GM19455 (cell line): ENCODE measurements around the gene CCDC8.
"Not testable (repeated sequence)": the region's sequence is repeated elsewhere in the genome, so short reads cannot be mapped to it uniquely, and the experiment has no call there.

ENCODE experiments used
- ATAC-seq: cut with Tn5 transposase; IDR thresholded peaks from one replicate; pipeline ENCODE4 v1.9.1; 2021; ENCODE audit not compliant: unreplicated experiment

The CCDC8 gene

GRCh38 chr19:46428239-46429135 lies 15.1 kb upstream of the CCDC8 start, which contains the start of gene PNMA8C:
Gene PNMA8C (minus strand): TSS chr19:46428936. CDS start chr19:46428359, 577 bp downstream.
- no peak for ATAC-seq

DNA sequence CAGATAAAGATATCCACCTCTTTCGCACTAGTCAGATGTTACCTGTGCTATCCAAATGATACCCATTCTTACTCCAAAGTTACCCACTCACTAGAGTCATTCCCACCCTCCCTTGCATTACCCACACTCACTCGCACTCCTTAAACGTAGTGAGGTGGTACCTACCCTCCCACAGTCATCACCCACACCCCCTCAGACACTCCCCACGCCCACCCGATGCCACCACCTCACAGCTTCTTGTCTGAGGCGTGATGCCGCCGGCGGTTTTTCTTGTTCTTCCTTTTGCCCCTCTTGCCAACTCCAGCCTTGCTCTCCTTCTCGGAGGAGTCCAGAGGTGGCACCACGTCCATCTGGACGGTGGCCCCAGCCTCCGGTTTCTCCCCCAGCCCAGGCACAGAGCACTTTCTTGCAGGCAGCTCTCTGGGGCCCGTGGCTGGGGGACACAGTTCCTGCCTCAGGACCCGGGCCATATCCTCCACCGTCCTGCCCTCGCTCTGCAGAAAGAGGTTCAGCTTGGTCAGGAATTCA lies 14.2 kb upstream of the CCDC8 start:
- no peak for ATAC-seq

GRCh38 chr19:46426506-46427162 lies 13.3 kb upstream of the CCDC8 start:
- ATAC-seq, result no peak

GRCh38 chr19:46426035-46426505 lies 12.7 kb upstream of the CCDC8 start:
- ATAC-seq, result no peak

- no peak for ATAC-seq
Measured at GRCh38 chr19:46423188-46423587, 9.8 kb upstream of the CCDC8 start.

DNA sequence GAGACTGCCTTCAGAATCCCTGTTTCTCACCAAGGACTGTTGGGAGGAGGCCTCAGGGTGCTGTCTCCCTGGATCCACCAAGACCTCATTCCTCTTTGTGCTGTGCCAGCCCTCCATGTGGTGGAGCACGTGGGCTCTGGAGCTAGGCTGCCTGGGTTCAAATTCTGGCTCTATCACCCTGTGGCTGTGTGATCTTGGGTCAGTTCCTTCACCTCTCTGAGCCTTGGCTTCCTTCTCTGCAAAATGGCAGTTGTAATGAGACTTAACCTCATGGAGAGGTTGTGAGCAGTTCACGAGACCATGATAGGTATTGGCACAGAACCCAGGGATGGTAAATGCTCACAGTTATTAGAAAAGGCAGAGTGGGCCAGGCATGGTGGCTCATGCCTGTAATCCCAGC lies 9.0 kb upstream of the CCDC8 start:
- no peak for ATAC-seq

DNA sequence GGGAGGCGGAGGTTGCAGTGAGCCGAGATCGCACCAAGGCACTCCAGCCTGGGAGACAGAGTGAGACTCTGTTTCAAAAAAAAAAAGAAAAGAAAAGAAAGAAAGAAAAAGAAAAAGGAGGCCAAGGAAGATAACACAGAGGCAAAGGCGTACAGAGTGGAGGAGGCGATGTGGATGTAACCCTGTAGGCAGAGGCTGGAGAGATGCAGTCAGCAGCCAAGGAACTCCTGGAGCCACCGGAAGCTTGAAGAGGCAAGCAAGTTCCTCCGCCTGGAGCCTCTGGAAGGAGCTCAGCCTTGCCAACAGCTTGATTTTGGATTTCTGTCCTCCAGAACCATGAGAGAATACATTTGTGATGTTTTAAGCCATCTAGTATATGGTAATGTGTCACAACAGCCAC lies 6.7 kb upstream of the CCDC8 start:
- no peak for ATAC-seq

- not testable (repeated sequence) for ATAC-seq
Measured at GRCh38 chr19:46415804-46416709, 2.7 kb upstream of the CCDC8 start.

- not testable (repeated sequence) for ATAC-seq
Measured at GRCh38 chr19:46414899-46415298, 1.5 kb upstream of the CCDC8 start.

- ATAC-seq, result no peak
Measured at GRCh38 chr19:46412650-46413261, 608 bp downstream of the CCDC8 start.

- no peak for ATAC-seq
Measured at GRCh38 chr19:46411925-46412649, 1.3 kb downstream of the CCDC8 start.

DNA sequence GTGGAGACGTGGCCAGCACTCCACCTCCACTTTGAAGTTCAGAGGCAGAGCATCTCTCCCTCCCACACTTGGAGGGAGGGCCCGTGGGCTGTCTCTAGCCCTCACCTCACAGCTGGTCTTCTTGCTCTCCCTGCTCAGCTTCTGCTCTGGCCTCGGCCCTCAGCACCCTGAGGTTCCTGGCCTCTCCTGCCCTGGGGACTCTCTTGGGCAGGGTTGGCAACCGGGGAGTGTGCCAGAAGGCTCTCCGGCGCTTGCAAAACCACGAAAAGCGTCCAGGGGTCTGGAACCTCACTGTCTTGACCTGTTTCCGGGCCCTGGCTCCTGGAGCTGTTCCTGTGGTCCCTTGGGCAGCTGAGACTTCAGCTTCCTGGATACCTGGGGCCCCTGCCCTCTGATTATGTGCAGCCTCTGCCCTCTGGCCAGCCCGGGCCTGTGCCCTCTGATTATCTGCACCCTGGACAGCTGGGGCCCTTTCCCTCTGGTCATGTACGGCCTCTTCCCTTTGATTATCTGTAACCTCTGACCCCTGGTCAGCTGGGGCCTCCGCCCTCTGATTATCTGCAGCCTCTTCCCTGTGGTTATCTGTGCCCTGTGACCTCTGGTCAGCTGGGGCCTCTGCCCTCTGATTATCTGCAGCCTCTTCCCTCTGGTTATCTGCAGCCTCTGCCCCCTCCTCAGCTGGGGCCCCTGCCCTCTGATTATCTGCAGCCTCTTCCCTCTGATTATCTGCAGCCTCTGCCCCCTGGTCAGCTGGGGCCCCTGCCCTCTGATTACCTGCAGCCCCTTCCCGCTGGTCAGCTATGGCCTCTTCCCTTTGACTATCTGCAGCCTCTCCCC lies 2.1 kb downstream of the CCDC8 start:
- ATAC-seq, result no peak

- ATAC-seq, result no peak
Measured at GRCh38 chr19:46410205-46411087, 2.9 kb downstream of the CCDC8 start.

DNA sequence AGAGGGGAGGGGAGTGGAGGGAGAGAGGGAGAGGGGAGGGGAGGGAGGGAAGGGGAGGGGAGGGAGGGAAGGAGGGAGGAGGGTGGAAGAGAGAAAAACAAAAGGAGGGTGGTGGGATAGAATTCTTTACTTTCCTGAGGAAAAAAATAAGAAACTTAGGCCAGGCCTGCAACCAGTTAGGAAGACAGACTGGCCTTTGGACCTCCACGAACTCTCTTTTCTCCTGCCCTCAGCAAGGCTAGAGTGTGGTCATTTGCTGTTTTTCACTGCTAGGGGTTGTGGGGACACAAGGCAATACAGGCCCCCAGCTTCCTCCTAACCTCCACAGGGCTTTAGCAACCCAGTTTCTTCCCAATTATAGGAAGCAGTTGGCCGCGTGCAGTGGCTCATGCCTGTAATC lies 4.2 kb downstream of the CCDC8 start:
- no peak for ATAC-seq

- no peak for ATAC-seq
Measured at GRCh38 chr19:46408664-46409039, 4.7 kb downstream of the CCDC8 start.

DNA sequence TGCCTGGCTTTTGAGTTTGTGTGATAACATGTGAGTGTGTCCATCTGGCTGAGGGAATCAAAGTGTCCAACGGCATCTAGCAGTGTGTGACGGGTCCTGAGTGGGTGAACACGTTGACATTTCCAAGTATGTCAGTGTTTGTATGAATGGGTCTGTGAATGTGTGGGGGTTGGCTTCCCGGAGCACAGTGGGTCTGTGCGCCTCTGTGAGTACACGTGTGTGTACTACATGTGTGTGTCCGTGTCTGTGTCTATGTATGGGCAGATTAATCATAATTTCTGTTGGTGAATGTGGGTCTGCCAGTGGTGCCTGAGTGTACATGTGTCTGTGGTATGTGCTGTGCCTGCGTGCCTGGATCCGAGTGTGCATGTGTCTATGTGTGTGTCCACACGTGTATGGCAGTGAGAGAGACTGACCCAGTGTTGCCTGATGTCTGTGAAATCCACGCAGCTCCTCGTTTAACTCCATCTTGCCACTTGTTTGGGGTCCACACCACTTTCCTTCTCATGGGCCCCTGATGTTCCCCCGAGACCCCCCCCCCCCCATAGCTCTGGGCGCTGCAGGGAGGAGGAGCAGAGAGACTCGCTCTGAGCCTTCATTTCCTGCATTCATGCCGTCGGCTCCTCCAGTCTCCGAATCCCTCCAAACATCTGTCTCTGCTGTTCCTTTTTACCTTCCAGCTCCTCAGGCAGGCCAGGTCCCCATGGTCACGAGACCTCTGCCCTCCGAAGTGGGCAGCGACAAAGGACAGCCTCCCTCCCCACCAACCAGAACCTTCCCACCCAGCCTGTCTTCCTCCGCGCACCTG lies 5.3 kb downstream of the CCDC8 start:
- ATAC-seq, result no peak

- no peak for ATAC-seq
Measured at GRCh38 chr19:46406976-46407375, 6.4 kb downstream of the CCDC8 start.
